Measurements from ENCODE around the gene LCOR.

Gene LCOR

DNA sequence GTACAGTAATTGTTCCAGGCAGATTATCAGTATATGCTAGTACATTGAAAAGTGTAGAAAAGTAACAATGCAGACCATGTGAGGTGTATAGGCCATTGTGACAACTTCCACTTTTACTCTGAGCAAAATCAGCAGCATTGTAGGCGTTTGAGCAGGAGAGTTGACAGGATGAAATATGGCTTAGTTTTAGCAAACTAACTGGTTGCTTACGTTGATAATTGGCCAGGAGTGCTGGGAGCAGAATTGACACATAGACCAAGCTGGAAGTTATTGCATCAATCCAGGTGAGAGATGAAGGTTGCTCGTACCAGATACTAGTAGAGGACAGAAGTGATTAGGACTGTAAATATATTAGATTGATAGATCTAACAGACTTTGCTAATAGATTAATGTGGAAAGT lies 46.0 kb downstream of the LCOR start:
- TF ChIP-seq ZNF565 (CRISPR knock-in tag; conservative IDR thresholded peaks at IDR 0.05; ENCODE audit: low read depth) (no peak), ZNF70 (CRISPR knock-in tag; IDR thresholded peaks at IDR 0.05) (no peak), TCF4 (CRISPR knock-in tag; IDR thresholded peaks at IDR 0.05; ENCODE audit: borderline replicate concordance) (no peak), ZFP3 (CRISPR knock-in tag; IDR thresholded peaks at IDR 0.05) (no peak)
- ATAC-seq: no peak

DNA sequence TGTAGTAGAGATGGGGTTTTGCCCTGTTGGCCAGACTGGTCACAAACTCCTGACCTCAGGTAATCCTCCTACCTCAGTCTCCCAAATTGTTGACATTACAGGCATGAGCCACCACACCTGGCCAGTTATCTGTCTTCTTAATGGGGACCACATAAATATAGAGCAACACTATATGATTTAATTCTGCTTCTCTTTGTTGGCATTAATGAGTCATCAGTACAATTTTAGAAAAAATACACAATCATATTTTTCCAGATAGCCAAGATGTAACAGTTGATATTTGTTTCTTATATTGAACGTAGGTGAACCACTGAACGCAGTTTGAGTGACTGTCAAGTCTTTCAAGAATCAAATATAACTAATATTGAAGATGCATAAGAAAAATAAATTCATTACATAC lies 48.5 kb downstream of the LCOR start:
- TF ChIP-seq, protein P1, sequence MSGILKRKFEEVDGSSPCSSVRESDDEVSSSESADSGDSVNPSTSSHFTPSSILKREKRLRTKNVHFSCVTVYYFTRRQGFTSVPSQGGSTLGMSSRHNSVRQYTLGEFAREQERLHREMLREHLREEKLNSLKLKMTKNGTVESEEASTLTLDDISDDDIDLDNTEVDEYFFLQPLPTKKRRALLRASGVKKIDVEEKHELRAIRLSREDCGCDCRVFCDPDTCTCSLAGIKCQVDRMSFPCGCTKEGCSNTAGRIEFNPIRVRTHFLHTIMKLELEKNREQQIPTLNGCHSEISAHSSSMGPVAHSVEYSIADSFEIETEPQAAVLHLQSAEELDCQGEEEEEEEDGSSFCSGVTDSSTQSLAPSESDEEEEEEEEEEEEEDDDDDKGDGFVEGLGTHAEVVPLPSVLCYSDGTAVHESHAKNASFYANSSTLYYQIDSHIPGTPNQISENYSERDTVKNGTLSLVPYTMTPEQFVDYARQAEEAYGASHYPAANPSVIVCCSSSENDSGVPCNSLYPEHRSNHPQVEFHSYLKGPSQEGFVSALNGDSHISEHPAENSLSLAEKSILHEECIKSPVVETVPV (CRISPR knock-in tag; IDR thresholded peaks at IDR 0.05): no peak
- TF ChIP-seq ZFP3 (CRISPR knock-in tag; IDR thresholded peaks at IDR 0.05): no peak
- TF ChIP-seq BACH2 (CRISPR knock-in tag; IDR thresholded peaks at IDR 0.05; ENCODE audit: borderline replicate concordance): no peak
- TF ChIP-seq, protein P2, sequence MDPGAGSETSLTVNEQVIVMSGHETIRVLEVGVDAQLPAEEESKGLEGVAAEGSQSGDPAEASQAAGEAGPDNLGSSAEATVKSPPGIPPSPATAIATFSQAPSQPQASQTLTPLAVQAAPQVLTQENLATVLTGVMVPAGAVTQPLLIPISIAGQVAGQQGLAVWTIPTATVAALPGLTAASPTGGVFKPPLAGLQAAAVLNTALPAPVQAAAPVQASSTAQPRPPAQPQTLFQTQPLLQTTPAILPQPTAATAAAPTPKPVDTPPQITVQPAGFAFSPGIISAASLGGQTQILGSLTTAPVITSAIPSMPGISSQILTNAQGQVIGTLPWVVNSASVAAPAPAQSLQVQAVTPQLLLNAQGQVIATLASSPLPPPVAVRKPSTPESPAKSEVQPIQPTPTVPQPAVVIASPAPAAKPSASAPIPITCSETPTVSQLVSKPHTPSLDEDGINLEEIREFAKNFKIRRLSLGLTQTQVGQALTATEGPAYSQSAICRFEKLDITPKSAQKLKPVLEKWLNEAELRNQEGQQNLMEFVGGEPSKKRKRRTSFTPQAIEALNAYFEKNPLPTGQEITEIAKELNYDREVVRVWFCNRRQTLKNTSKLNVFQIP (CRISPR knock-in tag; IDR thresholded peaks at IDR 0.05; ENCODE audit: borderline replicate concordance, low read depth): no peak
- no peak for TF ChIP-seq ISL1 (CRISPR knock-in tag; IDR thresholded peaks at IDR 0.05)
- TF ChIP-seq, protein P3, sequence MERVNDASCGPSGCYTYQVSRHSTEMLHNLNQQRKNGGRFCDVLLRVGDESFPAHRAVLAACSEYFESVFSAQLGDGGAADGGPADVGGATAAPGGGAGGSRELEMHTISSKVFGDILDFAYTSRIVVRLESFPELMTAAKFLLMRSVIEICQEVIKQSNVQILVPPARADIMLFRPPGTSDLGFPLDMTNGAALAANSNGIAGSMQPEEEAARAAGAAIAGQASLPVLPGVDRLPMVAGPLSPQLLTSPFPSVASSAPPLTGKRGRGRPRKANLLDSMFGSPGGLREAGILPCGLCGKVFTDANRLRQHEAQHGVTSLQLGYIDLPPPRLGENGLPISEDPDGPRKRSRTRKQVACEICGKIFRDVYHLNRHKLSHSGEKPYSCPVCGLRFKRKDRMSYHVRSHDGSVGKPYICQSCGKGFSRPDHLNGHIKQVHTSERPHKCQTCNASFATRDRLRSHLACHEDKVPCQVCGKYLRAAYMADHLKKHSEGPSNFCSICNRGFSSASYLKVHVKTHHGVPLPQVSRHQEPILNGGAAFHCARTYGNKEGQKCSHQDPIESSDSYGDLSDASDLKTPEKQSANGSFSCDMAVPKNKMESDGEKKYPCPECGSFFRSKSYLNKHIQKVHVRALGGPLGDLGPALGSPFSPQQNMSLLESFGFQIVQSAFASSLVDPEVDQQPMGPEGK (CRISPR knock-in tag; IDR thresholded peaks at IDR 0.05; ENCODE audit: borderline replicate concordance): no peak
- TF ChIP-seq ZNF8 (CRISPR knock-in tag; IDR thresholded peaks at IDR 0.05): no peak
- TF ChIP-seq CSDC2 (CRISPR knock-in tag; IDR thresholded peaks at IDR 0.05): no peak
- no peak for TF ChIP-seq TOX (CRISPR knock-in tag; IDR thresholded peaks at IDR 0.05; ENCODE audit: borderline replicate concordance)
- no peak for ATAC-seq

DNA sequence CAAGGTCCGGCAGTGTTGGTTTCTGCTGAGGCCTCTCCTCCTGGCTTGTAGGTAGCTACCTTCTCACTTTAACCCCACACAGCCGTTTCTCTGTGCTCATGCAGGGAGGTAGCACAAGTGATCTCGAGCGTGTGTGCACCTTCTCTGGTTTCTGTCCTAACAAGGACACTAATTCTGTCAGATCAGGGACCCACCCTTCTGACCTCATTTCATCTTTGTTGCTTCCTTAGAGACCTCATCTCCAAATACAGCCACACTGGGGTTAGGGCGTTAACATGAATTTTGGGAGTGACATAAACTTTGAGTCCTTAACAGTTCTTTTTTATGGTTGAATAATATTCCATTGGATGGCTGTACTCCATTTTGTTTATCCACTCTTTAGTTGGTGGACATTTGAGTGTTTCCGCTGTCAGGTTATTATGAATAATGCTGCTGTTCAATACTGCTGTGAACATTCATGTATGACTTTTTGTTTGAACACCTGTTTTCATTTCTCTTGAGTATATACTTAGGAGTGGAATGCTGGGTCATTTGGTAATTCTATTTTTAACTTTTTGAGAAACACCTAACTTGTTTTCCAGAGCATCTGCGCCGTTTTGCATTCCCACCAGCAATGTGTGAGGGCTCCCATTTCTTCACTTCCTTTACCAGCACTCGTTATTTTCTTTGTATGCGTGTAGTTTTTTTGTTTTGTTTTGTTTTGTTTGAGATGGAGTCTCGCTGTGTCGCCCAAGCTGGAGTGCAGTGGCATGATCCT lies 57.5 kb downstream of the LCOR start:
- ATAC-seq: no peak
- TF ChIP-seq TCF4 (CRISPR knock-in tag; IDR thresholded peaks at IDR 0.05; ENCODE audit: borderline replicate concordance) (no peak), ISL1 (CRISPR knock-in tag; IDR thresholded peaks at IDR 0.05) (no peak), CSDC2 (CRISPR knock-in tag; IDR thresholded peaks at IDR 0.05) (no peak), RARB (CRISPR knock-in tag; IDR thresholded peaks at IDR 0.05) (no peak), ZFP30 (CRISPR knock-in tag; IDR thresholded peaks at IDR 0.05) (no peak), OSR1 (CRISPR knock-in tag; IDR thresholded peaks at IDR 0.05) (no peak), ZNF8 (CRISPR knock-in tag; IDR thresholded peaks at IDR 0.05) (no peak), ZFP3 (CRISPR knock-in tag; IDR thresholded peaks at IDR 0.05) (no peak)
- TF ChIP-seq, protein P1 (CRISPR knock-in tag; IDR thresholded peaks at IDR 0.05): no peak
- TF ChIP-seq, protein P4, sequence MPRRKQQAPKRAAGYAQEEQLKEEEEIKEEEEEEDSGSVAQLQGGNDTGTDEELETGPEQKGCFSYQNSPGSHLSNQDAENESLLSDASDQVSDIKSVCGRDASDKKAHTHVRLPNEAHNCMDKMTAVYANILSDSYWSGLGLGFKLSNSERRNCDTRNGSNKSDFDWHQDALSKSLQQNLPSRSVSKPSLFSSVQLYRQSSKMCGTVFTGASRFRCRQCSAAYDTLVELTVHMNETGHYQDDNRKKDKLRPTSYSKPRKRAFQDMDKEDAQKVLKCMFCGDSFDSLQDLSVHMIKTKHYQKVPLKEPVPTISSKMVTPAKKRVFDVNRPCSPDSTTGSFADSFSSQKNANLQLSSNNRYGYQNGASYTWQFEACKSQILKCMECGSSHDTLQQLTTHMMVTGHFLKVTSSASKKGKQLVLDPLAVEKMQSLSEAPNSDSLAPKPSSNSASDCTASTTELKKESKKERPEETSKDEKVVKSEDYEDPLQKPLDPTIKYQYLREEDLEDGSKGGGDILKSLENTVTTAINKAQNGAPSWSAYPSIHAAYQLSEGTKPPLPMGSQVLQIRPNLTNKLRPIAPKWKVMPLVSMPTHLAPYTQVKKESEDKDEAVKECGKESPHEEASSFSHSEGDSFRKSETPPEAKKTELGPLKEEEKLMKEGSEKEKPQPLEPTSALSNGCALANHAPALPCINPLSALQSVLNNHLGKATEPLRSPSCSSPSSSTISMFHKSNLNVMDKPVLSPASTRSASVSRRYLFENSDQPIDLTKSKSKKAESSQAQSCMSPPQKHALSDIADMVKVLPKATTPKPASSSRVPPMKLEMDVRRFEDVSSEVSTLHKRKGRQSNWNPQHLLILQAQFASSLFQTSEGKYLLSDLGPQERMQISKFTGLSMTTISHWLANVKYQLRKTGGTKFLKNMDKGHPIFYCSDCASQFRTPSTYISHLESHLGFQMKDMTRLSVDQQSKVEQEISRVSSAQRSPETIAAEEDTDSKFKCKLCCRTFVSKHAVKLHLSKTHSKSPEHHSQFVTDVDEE (CRISPR knock-in tag; IDR thresholded peaks at IDR 0.05): no peak
- TF ChIP-seq, protein P3 (CRISPR knock-in tag; IDR thresholded peaks at IDR 0.05; ENCODE audit: borderline replicate concordance): no peak
- TF ChIP-seq, protein P2 (CRISPR knock-in tag; IDR thresholded peaks at IDR 0.05; ENCODE audit: borderline replicate concordance, low read depth): no peak

Data from SK-N-SH treated with all-trans-retinoic acid at 6 μM for 48 hours (cell line).